Hepatocyte (in vitro differentiated cells): ENCODE data around the gene GHDC. TPM values are rescaled to one million over a fixed set of nuclear protein-coding genes. Genes with fewer than 3 reads are reported as not detected.

Source experiments
- DNase-seq: peaks from one replicate; pipeline ENCODE4 v3.0.0-alpha.2; 2016; ENCODE audit warnings: low spot score
- H2AFZ ChIP-seq: fragments of 200-600 bp; sonication (generic); 2 replicates; pipeline ENCODE4 v1.6.0; 2016; ENCODE audit warnings: antibody characterized with exemption, mild to moderate bottlenecking
- H3K27ac ChIP-seq: fragments of 200-600 bp; sonication (generic); 2 replicates; pipeline ENCODE4 v1.5.1; 2016; ENCODE audit warnings: mild to moderate bottlenecking
- H3K27me3 ChIP-seq: fragments of 200-600 bp; sonication (generic); 2 replicates; pipeline ENCODE4 v1.6.1; 2016
- H3K36me3 ChIP-seq: fragments of 200-600 bp; sonication (generic); replicated peaks from 2 replicates; pipeline ENCODE4 v1.5.1; 2016; ENCODE audit warnings: low read depth; ENCODE audit not compliant: insufficient read depth
- H3K4me1 ChIP-seq: fragments of 200-600 bp; sonication (generic); 2 replicates; pipeline ENCODE4 v1.5.1; 2016; ENCODE audit warnings: mild to moderate bottlenecking, moderate library complexity; ENCODE audit not compliant: insufficient read depth
- H3K4me2 ChIP-seq: fragments of 200-600 bp; sonication (generic); 2 replicates; pipeline ENCODE4 v1.6.0; 2016
- H3K4me3 ChIP-seq: fragments of 200-600 bp; sonication (generic); 2 replicates; pipeline ENCODE4 v1.5.1; 2016; ENCODE audit warnings: mild to moderate bottlenecking
- H3K79me2 ChIP-seq: fragments of 200-600 bp; sonication (generic); 2 replicates; pipeline ENCODE4 v1.6.0; 2017; ENCODE audit warnings: mild to moderate bottlenecking
- H3K9me2 ChIP-seq: fragments of 200-600 bp; sonication (generic); replicated peaks from 2 replicates; pipeline ENCODE4 v1.6.0; 2017; ENCODE audit warnings: mild to moderate bottlenecking; ENCODE audit not compliant: insufficient read depth
- H3K9me3 ChIP-seq: fragments of 200-600 bp; sonication (generic); 2 replicates; pipeline ENCODE4 v1.5.1; 2016; ENCODE audit warnings: low read depth, mild to moderate bottlenecking
- H4K20me1 ChIP-seq: fragments of 200-600 bp; sonication (generic); 2 replicates; pipeline ENCODE4 v1.6.0; 2016; ENCODE audit warnings: mild to moderate bottlenecking; ENCODE audit not compliant: insufficient read depth, poor library complexity, severe bottlenecking
- CTCF ChIP-seq: fragments of 200-600 bp; sonication (generic); IDR thresholded peaks from 2 replicates; pipeline ENCODE4 v1.5.1; 2016; ENCODE audit warnings: antibody characterized with exemption, mild to moderate bottlenecking; ENCODE audit not compliant: poor library complexity
- EZH2 ChIP-seq: fragments of 200-600 bp; sonication (generic); IDR thresholded peaks from 2 replicates; pipeline ENCODE4 v1.6.1; 2016; ENCODE audit warnings: antibody characterized with exemption, mild to moderate bottlenecking, borderline replicate concordance
- EZH2phosphoT487 ChIP-seq: fragments of 200-600 bp; sonication (generic); IDR thresholded peaks from one replicate; pipeline ENCODE4 v1.6.1; 2018; ENCODE audit warnings: antibody characterized with exemption, mild to moderate bottlenecking, low read depth, moderate library complexity; ENCODE audit not compliant: unreplicated experiment, severe bottlenecking
- WGBS: methylation state at CpG from one replicate; pipeline ENCODE4 v1.1.6; 2016; ENCODE audit warnings: low lambda C conversion rate; ENCODE audit errors: missing lambda C conversion rate; 5-methylcytosine and 5-hydroxymethylcytosine counted together
- polyA plus RNA-seq: library from polyadenylated mRNA; unstranded; fragments of >200 nt; fragmentation: Nextera tagmentation; extraction: Ambion mirVana; gene quantifications from 2 replicates; pipeline ENCODE4 v1.2.1, GENCODE V29; 2016
- total RNA-seq: library from RNA; depleted of rRNA; stranded (reverse); fragments of >200 nt; gene quantifications from 2 replicates; pipeline ENCODE4 v1.2.3, GENCODE V29; 2014

The GHDC gene
- total and polyA plus RNA-seq, 2 experiments from 2014 or later: 7.0 to 7.2 TPM

- Histone ChIP-seq H3K4me1 (no peaks in the 10 kb centered on the region), H3K27me3 (no peaks in the 10 kb centered on the region), H3K9me2 (no peaks in the 10 kb centered on the region), H3K4me2 (no peak overlapping the region), H2AFZ (no peak overlapping the region), H3K4me3 (no peak overlapping the region), H3K36me3 (no peaks in the 10 kb centered on the region), H3K79me2 (no peaks in the 10 kb centered on the region), H3K27ac (no peak overlapping the region), H3K9me3 (no peaks in the 10 kb centered on the region), H4K20me1 (no peaks in the 10 kb centered on the region)
- no peak for DNase-seq
- 90% methylated on average over 19 of the region's 19 CpGs for WGBS
- TF ChIP-seq EZH2phosphoT487 (no peak), CTCF (no peak), EZH2 (no peak)
Observed at GRCh38 chr17:42166196-42166763, 28.0 kb downstream of the GHDC start.

GRCh38 chr17:42165751-42166150 lies 28.5 kb downstream of the GHDC start:
- Histone ChIP-seq H3K36me3 (no peaks in the 10 kb centered on the region), H3K9me2 (no peaks in the 10 kb centered on the region), H3K27ac (no peak overlapping the region), H4K20me1 (no peaks in the 10 kb centered on the region), H2AFZ (no peak overlapping the region), H3K4me3 (no peak overlapping the region), H3K27me3 (no peaks in the 10 kb centered on the region), H3K4me1 (no peaks in the 10 kb centered on the region), H3K4me2 (no peak overlapping the region), H3K9me3 (no peaks in the 10 kb centered on the region), H3K79me2 (no peaks in the 10 kb centered on the region)
- no peak for DNase-seq
- WGBS: 86% methylated on average over 6 of the region's 6 CpGs
- TF ChIP-seq EZH2phosphoT487 (no peak), EZH2 (no peak), CTCF (no peak)

- no peak overlapping the region for H2AFZ ChIP-seq
- TF ChIP-seq CTCF (no peak), EZH2phosphoT487 (no peak), EZH2 (no peak)
Observed at GRCh38 chr17:42163696-42164407, 30.4 kb downstream of the GHDC start.

More at GRCh38 chr17:42163696-42164407, 30.4 kb downstream of the GHDC start:
- no peaks in the 10 kb centered on the region for H3K27me3 ChIP-seq
- no peak overlapping the region for H3K27ac ChIP-seq
- H3K4me2 ChIP-seq: no peak overlapping the region
- H3K4me3 ChIP-seq: no peak overlapping the region
- no peaks in the 10 kb centered on the region for H3K9me3 ChIP-seq
- no peaks in the 10 kb centered on the region for H4K20me1 ChIP-seq
- H3K9me2 ChIP-seq: no peaks in the 10 kb centered on the region
- no peaks in the 10 kb centered on the region for H3K79me2 ChIP-seq
- WGBS: 90% methylated on average over 22 of the region's 22 CpGs
- H3K4me1 ChIP-seq: no peaks in the 10 kb centered on the region
- H3K36me3 ChIP-seq: no peaks in the 10 kb centered on the region
- no peak for DNase-seq
